HG03045 (cell line): ENCODE data around the gene TRAF2.

Experiments
- ATAC-seq: cut with Tn5 transposase; IDR thresholded peaks from one replicate; pipeline ENCODE4 v1.9.1; 2021; ENCODE audit warnings: mild to moderate bottlenecking, moderate library complexity; ENCODE audit not compliant: unreplicated experiment

Gene TRAF2

DNA sequence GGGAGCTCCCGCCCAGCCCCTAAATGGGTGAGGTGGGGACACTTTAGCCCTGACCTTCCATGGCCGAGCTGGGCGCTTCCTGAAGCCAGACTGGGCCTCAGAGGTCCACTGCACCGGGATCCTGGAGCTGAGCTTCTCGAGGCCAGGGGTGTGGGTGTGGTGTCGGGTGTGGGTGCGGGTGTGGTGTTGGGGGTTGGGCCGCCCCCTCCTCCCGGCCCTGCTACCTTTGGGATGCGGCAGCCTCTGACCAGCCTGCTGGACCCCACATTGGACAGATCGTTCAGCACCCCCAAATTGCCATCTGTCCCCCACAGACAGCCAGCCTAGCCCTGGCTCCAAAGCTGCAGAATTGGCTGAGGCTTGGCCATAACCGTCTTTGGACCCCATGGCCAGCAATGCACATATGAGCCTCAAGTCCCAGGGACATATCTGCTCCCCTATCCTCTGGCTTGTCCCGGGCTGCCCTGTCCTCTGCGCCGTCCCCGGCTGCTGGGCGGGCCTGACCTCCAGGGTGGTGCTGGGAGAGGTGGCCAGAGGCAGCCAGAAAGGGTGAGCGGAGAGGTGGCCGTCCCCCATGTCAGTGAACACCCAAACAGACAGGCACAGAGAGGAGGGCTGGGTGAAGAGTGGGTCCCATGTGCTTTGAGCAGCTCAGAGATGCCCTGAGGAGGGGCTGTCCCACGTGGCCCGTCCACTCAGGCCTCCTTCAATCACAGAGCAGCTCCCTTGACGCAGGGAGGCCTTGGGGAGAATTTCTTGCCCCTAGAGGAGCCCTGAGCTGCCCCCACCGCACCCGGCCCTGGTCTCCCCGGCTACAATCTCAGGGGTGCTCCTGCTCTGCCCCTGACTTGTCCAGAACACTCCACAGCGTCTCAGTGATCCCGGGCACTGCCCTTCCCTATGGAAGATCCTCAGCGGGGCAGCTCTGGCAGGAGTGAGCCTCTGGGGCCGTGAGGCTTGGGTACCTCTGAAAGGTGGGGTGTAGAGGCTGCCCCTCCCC lies 87.6 kb downstream of the TRAF2 start:
- no peak for ATAC-seq

DNA sequence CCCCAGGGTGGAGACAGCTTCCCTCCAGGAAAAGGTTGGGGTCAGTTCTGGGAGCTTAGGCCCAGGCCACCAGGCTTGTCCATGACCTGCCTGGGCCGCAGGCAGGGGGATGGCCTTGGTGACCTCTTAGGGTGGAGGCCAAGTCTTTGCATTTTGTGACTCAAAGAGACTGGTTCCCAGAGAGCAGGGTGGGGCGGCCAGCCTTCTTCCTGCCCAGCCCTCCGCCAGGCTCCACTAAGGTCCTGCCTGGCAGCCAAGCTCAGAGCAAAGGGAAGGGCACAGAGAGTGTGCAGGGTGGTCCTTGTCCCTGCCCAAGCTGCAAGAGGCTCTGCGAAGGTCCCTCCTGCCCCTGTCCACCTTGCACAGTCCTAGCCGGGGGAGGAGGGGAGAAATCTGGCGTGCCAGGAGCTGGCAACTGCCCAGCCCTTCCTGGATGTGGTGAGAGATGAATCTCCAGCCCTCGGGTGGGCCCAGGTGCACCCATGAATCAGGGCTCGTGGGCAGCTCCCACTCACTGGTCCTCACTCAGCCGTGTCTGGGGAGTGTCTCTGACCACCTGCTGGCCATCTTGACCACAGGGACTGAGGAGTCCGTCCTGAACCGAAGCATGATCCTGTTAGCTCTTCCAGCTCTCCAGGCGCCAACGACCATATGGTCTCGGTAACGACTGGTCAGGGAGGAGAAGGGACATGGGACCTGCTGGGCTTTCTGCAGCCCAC lies 88.7 kb downstream of the TRAF2 start:
- no peak for ATAC-seq

DNA sequence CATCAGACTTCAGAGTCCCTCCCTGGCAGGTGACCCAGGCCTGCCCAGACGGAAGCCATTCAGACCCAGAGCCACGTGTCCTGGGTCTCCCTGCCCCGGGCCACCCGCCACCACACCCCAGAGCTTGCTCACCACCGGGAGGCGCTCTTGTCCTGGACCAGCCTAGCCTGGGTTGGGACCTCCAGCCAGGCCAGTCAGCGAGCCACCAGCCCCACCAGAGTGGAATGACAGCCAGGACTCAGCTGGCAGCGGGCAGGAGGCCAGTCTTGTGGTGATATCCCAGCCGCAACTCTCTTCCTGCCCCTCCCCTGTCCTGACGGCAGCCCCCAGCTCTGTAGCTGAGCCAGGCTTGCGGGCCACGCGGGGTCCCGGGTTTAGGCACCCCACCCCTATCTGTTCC lies 89.3 kb downstream of the TRAF2 start:
- no peak for ATAC-seq
